Lower lobe of right lung (tissue), 2 donors: ENCODE results near the gene CLPTM1. TPM values are rescaled to one million over a fixed set of nuclear protein-coding genes. Genes with fewer than 3 reads are reported as not detected.

Source experiments
- ATAC-seq, 2 donors: fragments of 200-7000 bp; cut with Tn5 transposase; one replicate each; pipeline ENCODE4 v1.9.1; 2020 to 2022; ENCODE audit warnings: mild to moderate bottlenecking in 2 of 2, moderate library complexity in 2 of 2
- DNase-seq: peaks from one replicate; pipeline ENCODE4 v3.0.0-alpha.2; 2020
- H3K27ac ChIP-seq: fragments of 200-600 bp; one replicate; pipeline ENCODE4 v1.8.0; 2022
- H3K27me3 ChIP-seq: fragments of 200-600 bp; one replicate; pipeline ENCODE4 v1.8.0; 2022; ENCODE audit warnings: low read depth
- H3K36me3 ChIP-seq: fragments of 200-600 bp; one replicate; pipeline ENCODE4 v1.8.0; 2022; ENCODE audit warnings: mild to moderate bottlenecking
- H3K4me1 ChIP-seq: fragments of 200-600 bp; one replicate; pipeline ENCODE4 v1.8.0; 2022
- H3K4me3 ChIP-seq: fragments of 200-600 bp; one replicate; pipeline ENCODE4 v1.8.0; 2022; ENCODE audit warnings: mild to moderate bottlenecking
- H3K9me3 ChIP-seq: fragments of 200-600 bp; one replicate; pipeline ENCODE4 v1.8.0; 2022
- intact Hi-C: fragments of 100-400 bp; cut with DNase I; formaldehyde crosslinking; loops from one replicate; pipeline ENCODE4 v1.11.0; 2022
- total RNA-seq: library from RNA; stranded (reverse); fragmentation: NEBNext Ultra II Directional; extraction: Animal tissue kit (Norgen Biotek cat#: 25700); gene quantifications from one replicate; pipeline ENCODE4 v1.2.1, GENCODE V29; 2021
- TF ChIP-seq, protein P1 (sequence below): fragments of 200-600 bp; IDR thresholded peaks from one replicate; pipeline ENCODE4 v1.8.0; 2022; ENCODE audit warnings: antibody characterized with exemption, mild to moderate bottlenecking
- donor health status: DM: no; HTN: yes; CAD: no; lungs with severe emphysema.

Gene CLPTM1
- total RNA-seq, 1 donor from 2014 or later, result 104 TPM

DNA sequence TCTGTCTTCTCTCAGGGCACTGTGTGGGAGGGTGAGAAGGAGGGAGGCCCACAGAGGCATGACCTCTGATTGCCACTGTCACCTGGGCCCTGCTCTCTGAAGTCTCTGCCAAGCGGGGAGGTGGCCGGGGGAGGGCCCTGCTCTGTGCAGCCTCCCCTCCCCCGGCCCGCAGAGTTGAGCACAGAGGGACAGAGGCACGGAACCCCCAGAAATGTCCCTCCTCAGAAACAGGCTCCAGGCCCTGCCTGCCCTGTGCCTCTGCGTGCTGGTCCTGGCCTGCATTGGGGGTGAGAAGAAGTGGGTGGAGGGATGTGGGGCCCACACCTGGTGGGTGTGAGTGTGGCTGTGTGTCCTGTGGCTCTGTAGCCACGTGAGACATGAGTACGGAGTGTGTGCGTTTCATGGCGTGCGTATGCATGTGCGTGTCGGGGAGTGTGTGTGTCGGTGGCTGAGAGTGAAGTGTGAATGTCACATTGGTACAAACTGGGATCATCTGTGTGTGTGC is 13.1 kb upstream of the CLPTM1 start, which contains the start of gene APOC4:
APOC4 (plus strand) TSS at position 171 of the 505 bp plus-strand sequence; CDS start at position 212, 41 bp downstream.
- no peaks in the 10 kb centered on the region for H3K36me3 ChIP-seq
- H3K27ac ChIP-seq, result no peak within 1 kb of the TSS
- no peaks in the 10 kb centered on the region for H3K4me1 ChIP-seq
- DNase-seq (no peak), ATAC-seq (no peak)
- intact Hi-C loops, result no loop called here
- no peak within 1 kb of the TSS for H3K4me3 ChIP-seq
- no peaks in the 10 kb centered on the region for H3K9me3 ChIP-seq
- H3K27me3 ChIP-seq, result no peaks in the 10 kb centered on the region
- TF ChIP-seq, protein P1, sequence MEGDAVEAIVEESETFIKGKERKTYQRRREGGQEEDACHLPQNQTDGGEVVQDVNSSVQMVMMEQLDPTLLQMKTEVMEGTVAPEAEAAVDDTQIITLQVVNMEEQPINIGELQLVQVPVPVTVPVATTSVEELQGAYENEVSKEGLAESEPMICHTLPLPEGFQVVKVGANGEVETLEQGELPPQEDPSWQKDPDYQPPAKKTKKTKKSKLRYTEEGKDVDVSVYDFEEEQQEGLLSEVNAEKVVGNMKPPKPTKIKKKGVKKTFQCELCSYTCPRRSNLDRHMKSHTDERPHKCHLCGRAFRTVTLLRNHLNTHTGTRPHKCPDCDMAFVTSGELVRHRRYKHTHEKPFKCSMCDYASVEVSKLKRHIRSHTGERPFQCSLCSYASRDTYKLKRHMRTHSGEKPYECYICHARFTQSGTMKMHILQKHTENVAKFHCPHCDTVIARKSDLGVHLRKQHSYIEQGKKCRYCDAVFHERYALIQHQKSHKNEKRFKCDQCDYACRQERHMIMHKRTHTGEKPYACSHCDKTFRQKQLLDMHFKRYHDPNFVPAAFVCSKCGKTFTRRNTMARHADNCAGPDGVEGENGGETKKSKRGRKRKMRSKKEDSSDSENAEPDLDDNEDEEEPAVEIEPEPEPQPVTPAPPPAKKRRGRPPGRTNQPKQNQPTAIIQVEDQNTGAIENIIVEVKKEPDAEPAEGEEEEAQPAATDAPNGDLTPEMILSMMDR, result no peak

DNA sequence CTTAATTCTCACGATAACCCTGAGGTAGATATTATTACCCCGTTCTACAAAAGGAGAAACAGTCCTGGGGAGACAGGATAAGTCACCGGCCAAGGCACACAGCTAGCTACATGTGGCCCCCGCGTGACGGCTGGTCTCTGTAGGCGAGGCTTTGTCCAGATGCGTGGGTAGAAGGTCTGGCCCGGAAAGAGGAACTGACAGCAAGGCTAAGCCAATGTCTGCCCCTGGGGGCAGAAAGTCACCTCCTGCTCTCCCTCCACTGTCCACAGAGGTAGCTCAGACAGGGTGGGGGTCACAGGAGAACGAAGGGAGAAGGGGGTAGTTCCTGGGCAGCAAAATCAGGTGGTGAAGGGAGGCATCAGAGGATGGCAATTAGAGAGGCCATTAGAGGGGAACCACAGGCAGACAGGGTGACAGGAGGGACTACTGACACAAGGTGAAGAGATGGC is 11.4 kb upstream of the CLPTM1 start:
- Histone ChIP-seq H3K9me3 (no peaks in the 10 kb centered on the region), H3K27me3 (no peaks in the 10 kb centered on the region), H3K4me1 (no peaks in the 10 kb centered on the region), H3K36me3 (no peaks in the 10 kb centered on the region), H3K27ac (no peak overlapping the region), H3K4me3 (no peak overlapping the region)
- ATAC-seq, result peak; percentile 75 to 86
- peak; percentile 90 for DNase-seq
- TF ChIP-seq, protein P1, result peak; percentile 10
- intact Hi-C loops, result no loop called here

GRCh38 chr19:44947041-44947581 is 8.1 kb upstream of the CLPTM1 start:
- H3K27me3 ChIP-seq, result no peaks in the 10 kb centered on the region
- ATAC-seq (no peak), DNase-seq (no peak)
- H3K4me1 ChIP-seq, result peaks cover 9% of the 10 kb centered on the region
- TF ChIP-seq, protein P1, result no peak
- no peaks in the 10 kb centered on the region for H3K9me3 ChIP-seq
- no peak overlapping the region for H3K27ac ChIP-seq
- H3K4me3 ChIP-seq, result no peak overlapping the region
- H3K36me3 ChIP-seq, result peaks cover 16% of the 10 kb centered on the region
- intact Hi-C loops, result no loop called here

DNA sequence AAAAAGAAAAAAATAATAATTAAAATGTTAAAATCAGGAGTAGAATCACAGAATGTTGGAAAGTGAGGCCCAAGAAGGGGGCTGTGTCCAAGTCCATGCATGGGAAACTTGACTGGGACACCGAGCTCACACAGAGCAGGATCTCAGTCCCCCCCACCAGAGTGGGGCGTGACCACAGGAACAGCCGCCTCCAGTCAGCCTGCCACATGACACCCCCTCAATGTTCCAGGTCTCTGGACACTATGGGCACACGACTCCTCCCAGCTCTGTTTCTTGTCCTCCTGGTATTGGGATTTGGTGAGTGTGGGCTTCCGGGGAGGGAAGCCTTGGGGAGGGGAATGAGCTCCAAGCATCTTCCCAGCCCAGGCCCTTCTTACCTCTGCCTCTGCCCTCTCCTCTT is 6.9 kb upstream of the CLPTM1 start:
- DNase-seq (no peak), ATAC-seq (no peak)
- Histone ChIP-seq H3K9me3 (no peaks in the 10 kb centered on the region), H3K4me1 (peaks cover 9% of the 10 kb centered on the region), H3K27me3 (no peaks in the 10 kb centered on the region), H3K36me3 (peaks cover 16% of the 10 kb centered on the region), H3K27ac (no peak overlapping the region), H3K4me3 (no peak overlapping the region)
- intact Hi-C loops, result no loop called here
- TF ChIP-seq, protein P1, result no peak

GRCh38 chr19:44948763-44949374 is 6.3 kb upstream of the CLPTM1 start:
- no peak overlapping the region for H3K27ac ChIP-seq
- intact Hi-C loops, result no loop called here

More at GRCh38 chr19:44948763-44949374, 6.3 kb upstream of the CLPTM1 start:
- peaks cover 16% of the 10 kb centered on the region for H3K36me3 ChIP-seq
- no peaks in the 10 kb centered on the region for H3K9me3 ChIP-seq
- ATAC-seq (no peak), DNase-seq (no peak)
- H3K4me1 ChIP-seq, result peaks cover 14% of the 10 kb centered on the region
- TF ChIP-seq, protein P1, result no peak
- no peaks in the 10 kb centered on the region for H3K27me3 ChIP-seq
- H3K4me3 ChIP-seq, result no peak overlapping the region
